ENCODE results near the gene PEMT. TPM values are rescaled to one million over a fixed set of nuclear protein-coding genes. Genes with fewer than 3 reads are reported as not detected.

The PEMT gene
- total RNA-seq, 1 experiment from 2014 or later, result 53.1 TPM

DNA sequence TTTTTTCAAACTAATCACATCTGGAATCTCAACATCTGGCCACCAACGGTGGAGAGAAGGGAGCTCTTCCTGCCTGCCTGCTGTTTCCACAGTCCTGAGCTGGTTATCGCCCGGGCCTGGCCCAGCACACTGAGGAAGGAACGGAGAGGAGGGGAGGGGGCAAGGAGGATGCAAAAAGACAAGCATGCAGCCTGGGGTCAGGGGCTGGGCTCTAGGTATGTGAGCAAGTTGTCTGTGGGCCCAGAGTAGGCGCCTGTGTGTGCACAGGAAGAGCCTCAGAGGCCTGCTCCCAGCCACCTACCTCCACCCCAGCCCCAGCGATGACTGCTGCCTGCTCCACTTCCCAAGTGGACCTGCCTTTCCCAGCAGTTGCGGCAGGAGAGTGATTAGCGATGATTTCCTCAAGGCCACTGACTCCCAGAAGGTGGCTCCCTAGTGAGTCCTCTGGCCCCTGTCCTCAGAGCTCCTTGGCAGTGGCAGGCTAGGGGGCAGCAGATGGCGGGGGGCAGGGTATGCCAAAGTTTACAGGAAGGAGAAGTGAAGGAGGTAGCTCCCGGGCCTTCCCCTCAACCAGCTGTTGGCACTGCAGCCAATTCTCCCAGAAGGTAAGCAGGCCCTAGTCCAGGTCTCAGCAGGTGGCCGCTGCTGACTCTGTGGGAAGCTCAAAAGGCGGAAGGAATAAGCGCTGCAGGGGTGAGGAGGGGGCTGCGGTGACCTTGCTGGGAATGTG, 68.3 kb downstream of the PEMT start:
- no peaks in the 10 kb centered on the region for H3K27me3 Mint-ChIP-seq (ENCODE audit: low read depth)
- ATAC-seq (peak; percentile 58), DNase-seq (ENCODE audit: low spot score) (peak; percentile 36)
- ChIA-PET POLR2A (interaction anchor here (0.6 to 0.9 kb wide), 2 partner anchors 27 to 35 kb away, joined by 3 read pairs; no protein-coding TSS in a partner anchor), CTCF (interaction anchor here (0.6 to 2.1 kb wide), 16 partner anchors 13 to 135 kb away, joined by 3 to 24 read pairs (median 4); partner anchors contain the start of gene RASD1)
- TF ChIP-seq IRF2 (CRISPR knock-in tag; IDR thresholded peaks at IDR 0.05; ENCODE audit: borderline replicate concordance, low read depth) (no peak), ZNF423 (CRISPR knock-in tag; IDR thresholded peaks at IDR 0.05) (peak; percentile 90), SMAD4 (CRISPR knock-in tag; IDR thresholded peaks at IDR 0.05) (no peak), ZNF263 (CRISPR knock-in tag; IDR thresholded peaks at IDR 0.05; ENCODE audit: low read depth) (peak; percentile 51; the same call in 1 of the 2 replicates), ZBTB21 (CRISPR knock-in tag; IDR thresholded peaks at IDR 0.05; ENCODE audit: borderline replicate concordance) (no peak), CTCF (IDR thresholded peaks at IDR 0.05) (no peak), MYBL2 (CRISPR knock-in tag; IDR thresholded peaks at IDR 0.05) (0 out of 2 replicates have a peak, but pooled peaks have one; percentile 29), HMGXB4 (CRISPR knock-in tag; IDR thresholded peaks at IDR 0.05) (no peak), SMAD3 (CRISPR knock-in tag; IDR thresholded peaks at IDR 0.05; ENCODE audit: borderline replicate concordance) (no peak), ZMAT4 (CRISPR knock-in tag; IDR thresholded peaks at IDR 0.05) (no peak), ZNF317 (CRISPR knock-in tag; IDR thresholded peaks at IDR 0.05; ENCODE audit: borderline replicate concordance, low read depth) (no peak), FOXK1 (CRISPR knock-in tag; IDR thresholded peaks at IDR 0.05) (no peak), PREB (CRISPR knock-in tag; IDR thresholded peaks at IDR 0.05; ENCODE audit: borderline replicate concordance) (no peak), GTF2I (CRISPR knock-in tag; conservative IDR thresholded peaks at IDR 0.05) (no peak), PRDM15 (CRISPR knock-in tag; IDR thresholded peaks at IDR 0.05) (no peak), USF1 (CRISPR knock-in tag; IDR thresholded peaks at IDR 0.05) (no peak), SP1 (CRISPR knock-in tag; conservative IDR thresholded peaks at IDR 0.05) (0 out of 2 replicates have a peak, but pooled peaks have one; percentile 20), EMX1 (CRISPR knock-in tag; IDR thresholded peaks at IDR 0.05) (no peak), RELA (CRISPR knock-in tag; IDR thresholded peaks at IDR 0.05; ENCODE audit: borderline replicate concordance) (no peak), NFE2L1 (CRISPR knock-in tag; IDR thresholded peaks at IDR 0.05) (no peak)
- TF ChIP-seq, protein P1, sequence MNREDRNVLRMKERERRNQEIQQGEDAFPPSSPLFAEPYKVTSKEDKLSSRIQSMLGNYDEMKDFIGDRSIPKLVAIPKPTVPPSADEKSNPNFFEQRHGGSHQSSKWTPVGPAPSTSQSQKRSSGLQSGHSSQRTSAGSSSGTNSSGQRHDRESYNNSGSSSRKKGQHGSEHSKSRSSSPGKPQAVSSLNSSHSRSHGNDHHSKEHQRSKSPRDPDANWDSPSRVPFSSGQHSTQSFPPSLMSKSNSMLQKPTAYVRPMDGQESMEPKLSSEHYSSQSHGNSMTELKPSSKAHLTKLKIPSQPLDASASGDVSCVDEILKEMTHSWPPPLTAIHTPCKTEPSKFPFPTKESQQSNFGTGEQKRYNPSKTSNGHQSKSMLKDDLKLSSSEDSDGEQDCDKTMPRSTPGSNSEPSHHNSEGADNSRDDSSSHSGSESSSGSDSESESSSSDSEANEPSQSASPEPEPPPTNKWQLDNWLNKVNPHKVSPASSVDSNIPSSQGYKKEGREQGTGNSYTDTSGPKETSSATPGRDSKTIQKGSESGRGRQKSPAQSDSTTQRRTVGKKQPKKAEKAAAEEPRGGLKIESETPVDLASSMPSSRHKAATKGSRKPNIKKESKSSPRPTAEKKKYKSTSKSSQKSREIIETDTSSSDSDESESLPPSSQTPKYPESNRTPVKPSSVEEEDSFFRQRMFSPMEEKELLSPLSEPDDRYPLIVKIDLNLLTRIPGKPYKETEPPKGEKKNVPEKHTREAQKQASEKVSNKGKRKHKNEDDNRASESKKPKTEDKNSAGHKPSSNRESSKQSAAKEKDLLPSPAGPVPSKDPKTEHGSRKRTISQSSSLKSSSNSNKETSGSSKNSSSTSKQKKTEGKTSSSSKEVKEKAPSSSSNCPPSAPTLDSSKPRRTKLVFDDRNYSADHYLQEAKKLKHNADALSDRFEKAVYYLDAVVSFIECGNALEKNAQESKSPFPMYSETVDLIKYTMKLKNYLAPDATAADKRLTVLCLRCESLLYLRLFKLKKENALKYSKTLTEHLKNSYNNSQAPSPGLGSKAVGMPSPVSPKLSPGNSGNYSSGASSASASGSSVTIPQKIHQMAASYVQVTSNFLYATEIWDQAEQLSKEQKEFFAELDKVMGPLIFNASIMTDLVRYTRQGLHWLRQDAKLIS (CRISPR knock-in tag; IDR thresholded peaks at IDR 0.05; ENCODE audit: borderline replicate concordance), result no peak
- 0 out of 2 replicates have a peak, but pooled peaks cover 6% of the 10 kb centered on the region for H3K9me3 Mint-ChIP-seq
- peaks cover 27% of the 10 kb centered on the region for H3K4me1 Mint-ChIP-seq
- H3K36me3 Mint-ChIP-seq, result peaks cover 5% of the 10 kb centered on the region; the same call in 1 of the 2 replicates
- H3K4me3 Mint-ChIP-seq, result no peak overlapping the region
- H3K27ac Mint-ChIP-seq, result peak overlapping the region; percentile 89

All from WTC11 (cell line).